Adrenal gland (tissue), 5 donors: ENCODE measurements around the gene CDC34.

ENCODE experiments used
- POLR2A ChIP-seq, 2 donors: fragments of 450-650 bp; IDR thresholded peaks; one replicate each; pipeline ENCODE4 v1.6.1; 2017; ENCODE audit warnings: antibody characterized with exemption in 2 of 2, mild to moderate bottlenecking in 2 of 2, moderate library complexity in 1 of 2
- TF ChIP-seq, protein P1 (sequence below), 6 experiments: fragments of 450-650 bp in 4 of 6; fragments of 200-600 bp in 2 of 6; sonication (generic) in 1 of 6; IDR thresholded peaks; 1 replicate in 5 of 6; 2 replicates in 1 of 6; pipeline versions ENCODE4 v1.5.1 to v1.8.0; 2016 to 2021; ENCODE audit warnings: antibody characterized with exemption in 6 of 6, mild to moderate bottlenecking in 2 of 6, moderate library complexity in 1 of 6
- donor health status: DM: no; HTN: no; CAD: no.

DNA sequence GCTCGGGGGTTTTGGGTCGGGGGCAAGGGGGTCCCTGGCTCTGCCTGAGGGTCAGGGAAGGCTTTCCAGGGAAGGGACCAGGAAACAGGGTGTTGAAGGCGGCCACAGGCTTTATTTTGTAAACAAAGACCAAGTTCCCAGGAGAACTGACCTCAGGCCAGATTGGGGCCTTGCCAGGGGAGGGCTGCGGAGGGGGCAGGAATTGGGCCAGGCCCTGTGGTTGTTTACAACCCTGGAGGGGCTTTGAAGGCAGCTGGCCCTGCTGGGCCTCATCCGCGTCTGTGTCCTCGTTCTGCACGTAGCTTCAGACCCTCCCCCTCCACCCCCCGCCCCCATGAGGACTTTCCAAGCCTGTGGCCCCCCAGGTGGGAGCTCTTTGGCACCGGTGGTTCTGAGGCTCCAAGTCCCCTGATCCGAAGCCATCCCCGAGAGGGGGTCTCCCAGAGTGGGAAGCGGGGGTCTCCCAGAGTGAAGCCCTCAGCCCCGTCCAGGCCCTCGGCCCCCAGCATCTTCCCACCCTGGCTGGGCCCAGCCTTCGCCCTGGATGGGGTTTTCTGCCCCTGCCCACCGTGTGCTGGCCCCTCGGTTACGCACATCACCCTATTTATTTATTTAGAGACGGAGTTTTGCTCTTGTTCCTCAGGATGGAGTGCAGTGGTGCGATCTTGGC lies 27.3 kb downstream of the CDC34 start:
- TF ChIP-seq, protein P1, sequence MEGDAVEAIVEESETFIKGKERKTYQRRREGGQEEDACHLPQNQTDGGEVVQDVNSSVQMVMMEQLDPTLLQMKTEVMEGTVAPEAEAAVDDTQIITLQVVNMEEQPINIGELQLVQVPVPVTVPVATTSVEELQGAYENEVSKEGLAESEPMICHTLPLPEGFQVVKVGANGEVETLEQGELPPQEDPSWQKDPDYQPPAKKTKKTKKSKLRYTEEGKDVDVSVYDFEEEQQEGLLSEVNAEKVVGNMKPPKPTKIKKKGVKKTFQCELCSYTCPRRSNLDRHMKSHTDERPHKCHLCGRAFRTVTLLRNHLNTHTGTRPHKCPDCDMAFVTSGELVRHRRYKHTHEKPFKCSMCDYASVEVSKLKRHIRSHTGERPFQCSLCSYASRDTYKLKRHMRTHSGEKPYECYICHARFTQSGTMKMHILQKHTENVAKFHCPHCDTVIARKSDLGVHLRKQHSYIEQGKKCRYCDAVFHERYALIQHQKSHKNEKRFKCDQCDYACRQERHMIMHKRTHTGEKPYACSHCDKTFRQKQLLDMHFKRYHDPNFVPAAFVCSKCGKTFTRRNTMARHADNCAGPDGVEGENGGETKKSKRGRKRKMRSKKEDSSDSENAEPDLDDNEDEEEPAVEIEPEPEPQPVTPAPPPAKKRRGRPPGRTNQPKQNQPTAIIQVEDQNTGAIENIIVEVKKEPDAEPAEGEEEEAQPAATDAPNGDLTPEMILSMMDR (IDR thresholded peaks at IDR 0.05) = no peak
- TF ChIP-seq POLR2A (IDR thresholded peaks at IDR 0.05) = no peak
